GM23338 (cell line): ENCODE data around the gene CATSPERD.

Source experiments
- CREB1 ChIP-seq: fragments of 250-450 bp; sonication (Bioruptor Pico); IDR thresholded peaks from 2 replicates; pipeline ENCODE4 v1.5.0; 2020; ENCODE audit warnings: low read depth, mild to moderate bottlenecking, moderate library complexity
- ETS1 ChIP-seq: IDR thresholded peaks from 2 replicates; pipeline ENCODE4 v1.6.1; 2016; ENCODE audit warnings: antibody characterized with exemption
- EZH2 ChIP-seq: fragments of 200-600 bp; sonication (generic); IDR thresholded peaks from one replicate; pipeline ENCODE4 v1.8.0; 2017; ENCODE audit warnings: antibody characterized with exemption, mild to moderate bottlenecking, low read depth; ENCODE audit not compliant: unreplicated experiment
- EZH2phosphoT487 ChIP-seq: fragments of 200-600 bp; sonication (generic); IDR thresholded peaks from one replicate; pipeline ENCODE4 v1.8.1; 2018; ENCODE audit warnings: antibody characterized with exemption; ENCODE audit not compliant: unreplicated experiment
- JUNB ChIP-seq: IDR thresholded peaks from one replicate; pipeline ENCODE4 v1.6.1; 2016; ENCODE audit warnings: antibody characterized with exemption; ENCODE audit not compliant: unreplicated experiment
- NANOG ChIP-seq: IDR thresholded peaks from 2 replicates; pipeline ENCODE4 v1.6.1; 2016; ENCODE audit warnings: antibody characterized with exemption, borderline replicate concordance
- POLR2AphosphoS5 ChIP-seq: IDR thresholded peaks from 2 replicates; pipeline ENCODE4 v1.6.1; 2016; ENCODE audit warnings: antibody characterized with exemption, low read depth
- STAT1 ChIP-seq: IDR thresholded peaks from one replicate; pipeline ENCODE4 v1.6.1; 2016; ENCODE audit warnings: antibody characterized with exemption; ENCODE audit not compliant: unreplicated experiment
- ZNF331 ChIP-seq: fragments of 250-450 bp; sonication (Bioruptor Pico); IDR thresholded peaks from 2 replicates; pipeline ENCODE4 v1.5.0; 2020; ENCODE audit warnings: low read depth, mild to moderate bottlenecking, moderate library complexity
- TF ChIP-seq, protein P1 (sequence below), 2 experiments: fragments of 200-600 bp in 1 of 2; sonication (generic) in 1 of 2; conservative IDR thresholded peaks; 2 replicates each; pipeline versions ENCODE4 v1.5.1 to v1.6.1; 2016 to 2017; ENCODE audit warnings: antibody characterized with exemption in 2 of 2, low read depth in 2 of 2, mild to moderate bottlenecking in 2 of 2, moderate library complexity in 1 of 2
- TF ChIP-seq, protein P2 (sequence below): IDR thresholded peaks from one replicate; pipeline ENCODE4 v1.6.1; 2018; ENCODE audit warnings: antibody characterized with exemption; ENCODE audit not compliant: unreplicated experiment

GRCh38 chr19:5773276-5773675 lies 52.8 kb downstream of the CATSPERD start:
- no peak for TF ChIP-seq EZH2
- TF ChIP-seq EZH2phosphoT487: no peak
- TF ChIP-seq, protein P1, sequence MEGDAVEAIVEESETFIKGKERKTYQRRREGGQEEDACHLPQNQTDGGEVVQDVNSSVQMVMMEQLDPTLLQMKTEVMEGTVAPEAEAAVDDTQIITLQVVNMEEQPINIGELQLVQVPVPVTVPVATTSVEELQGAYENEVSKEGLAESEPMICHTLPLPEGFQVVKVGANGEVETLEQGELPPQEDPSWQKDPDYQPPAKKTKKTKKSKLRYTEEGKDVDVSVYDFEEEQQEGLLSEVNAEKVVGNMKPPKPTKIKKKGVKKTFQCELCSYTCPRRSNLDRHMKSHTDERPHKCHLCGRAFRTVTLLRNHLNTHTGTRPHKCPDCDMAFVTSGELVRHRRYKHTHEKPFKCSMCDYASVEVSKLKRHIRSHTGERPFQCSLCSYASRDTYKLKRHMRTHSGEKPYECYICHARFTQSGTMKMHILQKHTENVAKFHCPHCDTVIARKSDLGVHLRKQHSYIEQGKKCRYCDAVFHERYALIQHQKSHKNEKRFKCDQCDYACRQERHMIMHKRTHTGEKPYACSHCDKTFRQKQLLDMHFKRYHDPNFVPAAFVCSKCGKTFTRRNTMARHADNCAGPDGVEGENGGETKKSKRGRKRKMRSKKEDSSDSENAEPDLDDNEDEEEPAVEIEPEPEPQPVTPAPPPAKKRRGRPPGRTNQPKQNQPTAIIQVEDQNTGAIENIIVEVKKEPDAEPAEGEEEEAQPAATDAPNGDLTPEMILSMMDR (conservative IDR thresholded peaks at IDR 0.05; ENCODE audit: low read depth in 2 of 2): no peak
- TF ChIP-seq, protein P2, sequence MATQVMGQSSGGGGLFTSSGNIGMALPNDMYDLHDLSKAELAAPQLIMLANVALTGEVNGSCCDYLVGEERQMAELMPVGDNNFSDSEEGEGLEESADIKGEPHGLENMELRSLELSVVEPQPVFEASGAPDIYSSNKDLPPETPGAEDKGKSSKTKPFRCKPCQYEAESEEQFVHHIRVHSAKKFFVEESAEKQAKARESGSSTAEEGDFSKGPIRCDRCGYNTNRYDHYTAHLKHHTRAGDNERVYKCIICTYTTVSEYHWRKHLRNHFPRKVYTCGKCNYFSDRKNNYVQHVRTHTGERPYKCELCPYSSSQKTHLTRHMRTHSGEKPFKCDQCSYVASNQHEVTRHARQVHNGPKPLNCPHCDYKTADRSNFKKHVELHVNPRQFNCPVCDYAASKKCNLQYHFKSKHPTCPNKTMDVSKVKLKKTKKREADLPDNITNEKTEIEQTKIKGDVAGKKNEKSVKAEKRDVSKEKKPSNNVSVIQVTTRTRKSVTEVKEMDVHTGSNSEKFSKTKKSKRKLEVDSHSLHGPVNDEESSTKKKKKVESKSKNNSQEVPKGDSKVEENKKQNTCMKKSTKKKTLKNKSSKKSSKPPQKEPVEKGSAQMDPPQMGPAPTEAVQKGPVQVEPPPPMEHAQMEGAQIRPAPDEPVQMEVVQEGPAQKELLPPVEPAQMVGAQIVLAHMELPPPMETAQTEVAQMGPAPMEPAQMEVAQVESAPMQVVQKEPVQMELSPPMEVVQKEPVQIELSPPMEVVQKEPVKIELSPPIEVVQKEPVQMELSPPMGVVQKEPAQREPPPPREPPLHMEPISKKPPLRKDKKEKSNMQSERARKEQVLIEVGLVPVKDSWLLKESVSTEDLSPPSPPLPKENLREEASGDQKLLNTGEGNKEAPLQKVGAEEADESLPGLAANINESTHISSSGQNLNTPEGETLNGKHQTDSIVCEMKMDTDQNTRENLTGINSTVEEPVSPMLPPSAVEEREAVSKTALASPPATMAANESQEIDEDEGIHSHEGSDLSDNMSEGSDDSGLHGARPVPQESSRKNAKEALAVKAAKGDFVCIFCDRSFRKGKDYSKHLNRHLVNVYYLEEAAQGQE: no peak
- no peak for TF ChIP-seq ETS1
- no peak for TF ChIP-seq POLR2AphosphoS5
- no peak for TF ChIP-seq CREB1 (CRISPR knock-in tag)
- TF ChIP-seq STAT1: no peak
- no peak for TF ChIP-seq JUNB
- no peak for TF ChIP-seq NANOG
- TF ChIP-seq ZNF331 (CRISPR knock-in tag): no peak
